HL-60 (cell line): ENCODE measurements around the gene SF3B3.

Experiments used
- DNase-seq, 2 experiments: peaks; one replicate each; pipeline ENCODE4 v3.0.0-alpha.2; 2010 to 2020; ENCODE audit warnings: low read depth in 1 of 2, low spot score in 1 of 2
- H3K27ac ChIP-seq: fragments of 250-450 bp; sonication (Bioruptor Pico); replicated peaks from 2 replicates; pipeline ENCODE4 v1.5.1; 2020; ENCODE audit warnings: mild to moderate bottlenecking, moderate library complexity
- H3K27me3 ChIP-seq: fragments of 250-450 bp; sonication (Bioruptor Pico); 2 replicates; pipeline ENCODE4 v1.5.1; 2021; ENCODE audit warnings: mild to moderate bottlenecking, moderate library complexity; ENCODE audit not compliant: insufficient read depth, poor library complexity, severe bottlenecking
- H3K4me3 ChIP-seq: replicated peaks from 2 replicates; pipeline ENCODE4 v1.5.1; 2011; ENCODE audit warnings: mild to moderate bottlenecking, control low read depth, low read length; ENCODE audit not compliant: insufficient read depth
- CTCF ChIP-seq: IDR thresholded peaks from one replicate; pipeline ENCODE4 v1.5.1; 2011; ENCODE audit warnings: low read length, control low read depth, inconsistent platforms; ENCODE audit not compliant: insufficient read depth
- GABPA ChIP-seq: IDR thresholded peaks from 2 replicates; pipeline ENCODE4 v1.6.1; 2012; ENCODE audit warnings: low read depth
- POLR2AphosphoS5 ChIP-seq: IDR thresholded peaks from 2 replicates; pipeline ENCODE4 v1.6.1; 2012; ENCODE audit warnings: low read depth
- REST ChIP-seq: IDR thresholded peaks from 2 replicates; pipeline ENCODE4 v1.6.1; 2012; ENCODE audit warnings: low read depth; ENCODE audit not compliant: insufficient replicate concordance
- SPI1 ChIP-seq: IDR thresholded peaks from 2 replicates; pipeline ENCODE4 v1.6.1; 2012; ENCODE audit warnings: low read depth, mild to moderate bottlenecking, borderline replicate concordance

The SF3B3 gene

GRCh38 chr16:70579648-70580630 is 56.3 kb downstream of the SF3B3 start:
- Histone ChIP-seq H3K27me3 (no peaks in the 10 kb centered on the region), H3K4me3 (no peak overlapping the region), H3K27ac (no peak overlapping the region)
- TF ChIP-seq SPI1: no peak
- no peak for TF ChIP-seq POLR2AphosphoS5
- TF ChIP-seq REST: no peak
- TF ChIP-seq CTCF: no peak
- no peak for TF ChIP-seq GABPA
- no peak for DNase-seq

DNA sequence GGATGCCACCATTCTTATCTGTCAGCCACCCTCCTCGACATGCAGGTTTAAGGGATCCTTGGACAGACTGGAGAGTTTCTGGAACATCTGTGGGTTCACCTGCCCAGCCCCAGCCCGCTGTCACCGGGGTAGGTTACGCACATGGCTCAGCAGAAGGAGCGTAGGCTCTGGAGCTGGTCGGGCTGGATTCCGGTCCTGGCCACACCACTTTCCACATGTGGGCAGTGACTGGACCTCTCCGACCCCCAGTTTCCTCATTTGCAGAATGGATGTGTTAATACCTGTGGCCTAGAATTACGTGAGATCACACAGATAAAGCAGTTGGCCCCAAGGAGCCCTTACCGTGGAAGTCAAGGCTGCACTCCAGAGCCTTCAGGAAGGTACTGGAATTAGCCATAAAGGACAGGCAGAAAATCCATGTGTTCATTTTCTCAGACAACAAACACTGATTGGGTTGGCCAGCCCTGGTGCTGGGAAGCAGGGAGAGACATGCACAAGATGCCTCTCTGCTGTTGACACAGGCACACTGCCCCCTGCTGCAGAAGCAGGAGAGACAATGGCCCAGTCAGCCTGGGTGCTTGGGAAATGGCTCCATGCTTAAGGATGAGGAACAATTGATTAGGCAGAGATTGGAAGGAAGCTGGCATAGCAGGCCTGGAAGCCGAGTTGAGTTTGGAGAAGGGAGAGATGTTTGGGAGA is 58.8 kb downstream of the SF3B3 start:
- TF ChIP-seq REST: no peak
- no peak for TF ChIP-seq GABPA
- no peak for TF ChIP-seq SPI1
- TF ChIP-seq CTCF: no peak
- TF ChIP-seq POLR2AphosphoS5: no peak
- H3K4me3 ChIP-seq: no peak overlapping the region
- DNase-seq: no peak
- no peak overlapping the region for H3K27ac ChIP-seq
- no peaks in the 10 kb centered on the region for H3K27me3 ChIP-seq

DNA sequence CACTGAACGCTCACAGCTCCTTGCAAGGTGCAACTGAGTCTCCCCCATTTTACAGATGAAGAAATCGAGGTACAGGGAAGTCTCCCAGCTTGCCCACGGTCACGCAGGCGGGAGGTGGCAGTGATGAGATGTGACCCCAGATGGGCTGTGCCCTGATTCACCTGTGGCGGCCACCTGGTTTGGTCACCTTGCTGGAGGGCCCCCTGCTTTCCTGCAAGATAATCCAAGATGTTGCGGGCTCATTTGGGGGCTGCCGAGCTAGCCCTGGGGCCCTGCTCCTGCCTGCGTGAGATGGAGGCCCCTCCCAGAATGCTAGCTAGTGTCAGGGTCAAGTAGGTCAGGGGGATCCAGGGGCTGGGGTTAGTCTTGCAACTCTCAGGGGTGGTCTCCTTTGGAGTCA is 63.1 kb downstream of the SF3B3 start:
- Histone ChIP-seq H3K27me3 (no peaks in the 10 kb centered on the region), H3K4me3 (no peak overlapping the region), H3K27ac (no peak overlapping the region)
- no peak for DNase-seq
- TF ChIP-seq POLR2AphosphoS5 (no peak), SPI1 (no peak), REST (no peak)
